Liver (tissue), 3 donors: ENCODE results near the gene TOM1L2.

Experiments used
- CTCF ChIP-seq: fragments of 150-350 bp; IDR thresholded peaks from 2 replicates; pipeline ENCODE4 v1.5.1; 2017; ENCODE audit warnings: improper control_type of control experiment, low read depth, low read length; ENCODE audit not compliant: missing input control
- FOXA1 ChIP-seq: IDR thresholded peaks from 2 replicates; pipeline ENCODE4 v1.6.1; 2016; ENCODE audit warnings: antibody characterized with exemption
- SP1 ChIP-seq: IDR thresholded peaks from 2 replicates; pipeline ENCODE4 v1.6.1; 2018; ENCODE audit warnings: antibody characterized with exemption, mild to moderate bottlenecking
- donor health status: healthy.
- donor health status: healthy.

- TF ChIP-seq FOXA1 (no peak), SP1 (no peak), CTCF (no peak)
These were observed 3.2 kb upstream of the TOM1L2 start for GRCh38 chr17:17975436-17975835.
